Calu3 (cell line): ENCODE data around the gene SLC6A19. TPM values are rescaled to one million over a fixed set of nuclear protein-coding genes. Genes with fewer than 3 reads are reported as not detected.
"Not testable (repeated sequence)": the region's sequence is repeated elsewhere in the genome, so short reads cannot be mapped to it uniquely, and the experiment has no call there.

ENCODE experiments used
- BruUV-seq: library from RNA; stranded (reverse); fragments of 400-500 nt; replicated peaks from 2 replicates; lab custom pipeline; 2021; lab: Mats Ljungman, UMichigan
- CTCF ChIA-PET: fragments of 300-600 bp; sonication (Branson Sonifier 250); formaldehyde crosslinking; loops from one replicate; lab custom pipeline; 2022; ENCODE audit warnings: antibody characterized with exemption; lab: Charles Lee
- DNase-seq: peaks from one replicate; pipeline ENCODE4 v3.0.0; 2022
- H3K27ac Mint-ChIP-seq: one replicate; pipeline ENCODE4 v1.8.0; 2022; ENCODE audit warnings: mixed read lengths; ENCODE audit not compliant: unreplicated experiment
- H3K27me3 Mint-ChIP-seq: one replicate; pipeline ENCODE4 v1.8.0; 2022; ENCODE audit warnings: mixed read lengths; ENCODE audit not compliant: unreplicated experiment
- H3K36me3 Mint-ChIP-seq: one replicate; pipeline ENCODE4 v1.8.0; 2022; ENCODE audit warnings: mild to moderate bottlenecking, moderate library complexity, mixed read lengths; ENCODE audit not compliant: insufficient read depth, unreplicated experiment
- H3K4me1 Mint-ChIP-seq: one replicate; pipeline ENCODE4 v1.8.0; 2022; ENCODE audit warnings: mild to moderate bottlenecking, low read depth, mixed read lengths; ENCODE audit not compliant: unreplicated experiment
- H3K4me3 Mint-ChIP-seq: one replicate; pipeline ENCODE4 v1.8.0; 2022; ENCODE audit warnings: mild to moderate bottlenecking, low read depth, moderate library complexity, mixed read lengths; ENCODE audit not compliant: unreplicated experiment
- H3K9me3 Mint-ChIP-seq: one replicate; pipeline ENCODE4 v1.8.0; 2022; ENCODE audit warnings: low read depth, mixed read lengths; ENCODE audit not compliant: unreplicated experiment
- intact Hi-C: fragments of 100-400 bp; cut with micrococcal nuclease; formaldehyde crosslinking; loops from one replicate; pipeline ENCODE4 v1.10.0; 2022; ENCODE audit not compliant: unreplicated experiment
- total RNA-seq: library from RNA; stranded (reverse); gene quantifications from 2 replicates; pipeline ENCODE4 v1.2.3, GENCODE V29; 2022
- TF ChIP-seq, protein P1 (sequence below): fragments of 200-600 bp; IDR thresholded peaks from one replicate; pipeline ENCODE4 v1.8.0; 2022; ENCODE audit warnings: antibody characterized with exemption; ENCODE audit not compliant: unreplicated experiment

Gene SLC6A19
- total RNA-seq, 1 experiment from 2014 or later: not detected

DNA sequence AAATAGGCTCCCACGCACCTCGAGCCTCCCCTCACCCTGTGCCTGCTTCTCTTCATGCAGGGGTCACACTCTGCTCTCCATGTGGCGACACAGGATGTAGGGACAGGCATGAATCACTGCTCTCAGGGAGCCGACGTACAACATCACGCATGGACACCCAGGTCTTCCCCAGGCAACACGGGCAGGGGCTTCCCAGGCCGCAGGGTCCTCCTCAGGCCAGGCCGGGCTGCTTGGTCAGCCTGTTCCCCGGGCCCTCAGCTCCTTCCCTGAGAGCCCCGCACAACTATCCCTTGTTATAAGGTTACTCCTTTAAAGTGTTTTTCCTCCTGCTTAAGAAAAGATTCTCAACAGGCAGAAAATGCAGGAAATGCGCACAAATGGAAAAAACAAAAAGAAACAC is 24.8 kb downstream of the SLC6A19 start:
- Mint-ChIP-seq H3K27ac (no peak overlapping the region), H3K9me3 (peaks cover 4% of the 10 kb centered on the region), H3K36me3 (peaks cover 4% of the 10 kb centered on the region), H3K27me3 (peaks cover 66% of the 10 kb centered on the region), H3K4me3 (no peak overlapping the region), H3K4me1 (no peaks in the 10 kb centered on the region)
- CTCF ChIA-PET: no interaction called here
- intact Hi-C loops: no loop called here
- BruUV-seq: no TSS peak
- no peak for DNase-seq
- TF ChIP-seq, protein P1, sequence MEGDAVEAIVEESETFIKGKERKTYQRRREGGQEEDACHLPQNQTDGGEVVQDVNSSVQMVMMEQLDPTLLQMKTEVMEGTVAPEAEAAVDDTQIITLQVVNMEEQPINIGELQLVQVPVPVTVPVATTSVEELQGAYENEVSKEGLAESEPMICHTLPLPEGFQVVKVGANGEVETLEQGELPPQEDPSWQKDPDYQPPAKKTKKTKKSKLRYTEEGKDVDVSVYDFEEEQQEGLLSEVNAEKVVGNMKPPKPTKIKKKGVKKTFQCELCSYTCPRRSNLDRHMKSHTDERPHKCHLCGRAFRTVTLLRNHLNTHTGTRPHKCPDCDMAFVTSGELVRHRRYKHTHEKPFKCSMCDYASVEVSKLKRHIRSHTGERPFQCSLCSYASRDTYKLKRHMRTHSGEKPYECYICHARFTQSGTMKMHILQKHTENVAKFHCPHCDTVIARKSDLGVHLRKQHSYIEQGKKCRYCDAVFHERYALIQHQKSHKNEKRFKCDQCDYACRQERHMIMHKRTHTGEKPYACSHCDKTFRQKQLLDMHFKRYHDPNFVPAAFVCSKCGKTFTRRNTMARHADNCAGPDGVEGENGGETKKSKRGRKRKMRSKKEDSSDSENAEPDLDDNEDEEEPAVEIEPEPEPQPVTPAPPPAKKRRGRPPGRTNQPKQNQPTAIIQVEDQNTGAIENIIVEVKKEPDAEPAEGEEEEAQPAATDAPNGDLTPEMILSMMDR: no peak

DNA sequence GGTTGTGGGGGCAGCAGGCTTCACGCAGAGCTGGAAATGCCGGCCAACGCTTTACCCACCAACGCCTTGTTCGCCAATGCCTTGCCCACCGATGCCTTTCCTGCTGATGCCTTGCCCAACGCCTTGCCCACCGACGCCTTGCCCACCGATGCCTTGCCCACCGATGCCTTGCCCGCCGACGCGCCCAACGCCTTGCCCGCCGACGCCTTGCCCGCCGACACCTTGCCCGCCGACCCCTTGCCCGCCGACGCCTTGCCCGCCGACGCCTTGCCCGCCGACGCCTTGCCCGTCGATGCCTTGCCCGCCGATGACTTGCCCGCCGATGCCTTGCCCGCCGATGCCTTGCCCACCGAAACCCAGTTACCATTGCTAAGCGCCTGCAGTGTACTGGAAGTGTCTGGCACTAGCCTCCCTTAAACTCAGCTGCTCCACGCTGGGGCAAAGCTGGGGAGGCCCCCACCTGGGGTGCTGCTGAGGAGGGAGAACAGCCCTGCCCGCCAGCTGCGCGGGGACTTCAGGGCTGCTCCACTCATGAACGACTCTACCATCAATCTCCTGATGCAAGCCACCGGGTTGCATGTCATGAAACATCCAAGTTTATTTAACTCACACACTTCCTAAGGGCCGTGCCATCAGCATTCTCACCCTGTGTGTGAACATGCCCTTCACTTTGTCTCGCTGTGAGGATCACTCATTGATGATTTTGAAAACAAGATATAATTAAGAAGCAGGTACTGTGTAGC is 25.6 kb downstream of the SLC6A19 start:
- Mint-ChIP-seq H3K27me3 (peaks cover 66% of the 10 kb centered on the region), H3K36me3 (peaks cover 4% of the 10 kb centered on the region), H3K27ac (no peak overlapping the region), H3K4me1 (no peaks in the 10 kb centered on the region), H3K4me3 (no peak overlapping the region), H3K9me3 (peaks cover 4% of the 10 kb centered on the region)
- TF ChIP-seq, protein P1: no peak
- DNase-seq: no peak
- no TSS peak for BruUV-seq
- intact Hi-C loops: no loop called here
- CTCF ChIA-PET: no interaction called here

DNA sequence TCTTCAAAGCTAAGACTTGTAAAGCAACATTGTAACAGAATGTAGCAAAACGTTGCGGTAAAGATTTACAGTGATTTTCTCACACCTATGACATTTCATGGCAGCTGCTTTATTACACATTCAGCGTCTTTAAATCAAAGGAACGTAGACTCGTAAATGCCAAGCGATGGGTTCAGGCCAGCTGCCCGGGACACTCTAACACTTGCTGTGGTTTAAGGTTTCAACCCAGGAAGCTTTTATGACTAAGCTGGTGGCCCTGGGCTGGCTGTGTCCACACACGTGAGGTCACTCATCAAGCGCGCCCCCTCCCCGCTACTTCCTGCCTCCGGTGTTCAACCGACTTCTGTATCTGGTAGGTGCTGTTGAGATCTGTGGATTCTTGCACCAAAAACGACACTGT is 26.3 kb downstream of the SLC6A19 start:
- Mint-ChIP-seq H3K9me3 (no peaks in the 10 kb centered on the region), H3K27me3 (peaks cover 66% of the 10 kb centered on the region), H3K4me1 (no peaks in the 10 kb centered on the region), H3K36me3 (peaks cover 4% of the 10 kb centered on the region), H3K4me3 (no peak overlapping the region), H3K27ac (no peak overlapping the region)
- no TSS peak for BruUV-seq
- intact Hi-C loops: no loop called here
- CTCF ChIA-PET: no interaction called here
- TF ChIP-seq, protein P1: no peak
- peak; percentile 34 for DNase-seq

DNA sequence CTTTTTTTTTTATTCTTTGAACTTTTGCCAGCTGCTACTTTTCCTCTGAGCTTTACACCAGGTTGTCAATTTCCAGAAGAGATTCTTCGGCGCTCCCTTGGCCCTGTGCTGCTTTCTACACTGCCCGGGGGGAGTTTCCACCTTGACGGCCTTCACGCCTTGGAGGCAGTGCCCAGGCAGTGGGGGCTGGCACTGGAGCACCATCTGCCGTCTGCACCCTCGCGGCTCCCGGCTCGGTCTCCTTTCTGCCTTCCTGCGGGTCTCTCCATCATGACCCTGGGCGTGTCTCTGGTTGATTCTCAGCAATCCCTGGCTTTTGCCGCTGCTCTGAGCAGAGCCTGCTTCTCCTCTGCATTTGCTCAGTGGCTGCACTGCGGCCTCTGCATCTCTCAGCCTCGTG is 26.7 kb downstream of the SLC6A19 start:
- Mint-ChIP-seq H3K27me3 (peaks cover 66% of the 10 kb centered on the region), H3K27ac (no peak overlapping the region), H3K4me3 (no peak overlapping the region), H3K4me1 (no peaks in the 10 kb centered on the region), H3K36me3 (peaks cover 4% of the 10 kb centered on the region), H3K9me3 (no peaks in the 10 kb centered on the region)
- BruUV-seq: no TSS peak
- no peak for DNase-seq
- CTCF ChIA-PET: no interaction called here
- intact Hi-C loops: no loop called here
- TF ChIP-seq, protein P1: no peak

DNA sequence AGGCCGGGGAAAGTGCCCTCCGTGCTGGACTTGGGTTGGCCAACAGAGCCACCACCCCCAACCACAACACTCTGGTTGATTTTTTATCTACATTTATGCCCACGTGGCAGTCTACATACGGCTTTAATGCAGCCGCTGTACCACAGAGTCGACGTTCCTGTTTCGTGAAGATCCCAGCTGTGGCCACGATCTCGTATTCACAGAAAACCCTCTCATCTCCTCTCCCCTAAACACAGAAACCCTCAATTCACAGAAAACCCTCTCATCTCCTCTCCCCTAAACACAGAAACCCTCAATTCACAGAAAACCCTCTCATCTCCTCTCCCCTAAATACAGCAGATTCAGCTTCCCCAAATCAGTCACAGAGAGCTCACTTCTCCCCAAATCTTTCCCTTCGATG is 27.6 kb downstream of the SLC6A19 start:
- H3K4me1 Mint-ChIP-seq, H3K27ac Mint-ChIP-seq, DNase-seq, H3K36me3 Mint-ChIP-seq, intact Hi-C loops, H3K9me3 Mint-ChIP-seq, BruUV-seq, H3K4me3 Mint-ChIP-seq: not testable (repeated sequence)
- peaks cover 60% of the 10 kb centered on the region for H3K27me3 Mint-ChIP-seq
- CTCF ChIA-PET: interaction anchor here (0.7 kb wide), 1 partner anchor 52 kb away, joined by 4 read pairs; no protein-coding TSS in a partner anchor
